Activated naive CD4-positive, alpha-beta T cell treated with anti-CD3 and anti-CD28 coated beads, Interleukin-2, amount 50 U/mL, for 72 hours (primary cell): ENCODE results near the gene CHRND. TPM values are rescaled to one million over a fixed set of nuclear protein-coding genes. Genes with fewer than 3 reads are reported as not detected.
A peak's percentile ranks its signal among the peaks of the same experiment; 100 is the strongest.
"Not testable (repeated sequence)": the region's sequence is repeated elsewhere in the genome, so short reads cannot be mapped to it uniquely, and the experiment has no call there.

ENCODE experiments used
- ATAC-seq, 2 donors: fragments of 150-1000 bp; cut with Tn5 transposase; 2 replicates each; pipeline ENCODE4 v1.10.0; 2021; ENCODE audit warnings: mild to moderate bottlenecking in 2 of 2, moderate library complexity in 2 of 2
- DNase-seq, 2 donors: peaks; one replicate each; pipeline ENCODE4 v3.0.0; 2021 to 2022; ENCODE audit warnings: low spot score in 2 of 2
- H3K27ac Mint-ChIP-seq, 2 donors: one replicate each; pipeline ENCODE4 v1.8.0; 2022; ENCODE audit warnings: mild to moderate bottlenecking in 2 of 2, mixed read lengths in 2 of 2
- H3K36me3 Mint-ChIP-seq, 2 donors: one replicate each; pipeline ENCODE4 v1.8.0; 2022; ENCODE audit warnings: mixed read lengths in 2 of 2
- H3K9me3 Mint-ChIP-seq, 2 donors: one replicate each; pipeline ENCODE4 v1.8.0; 2022; ENCODE audit warnings: mixed read lengths in 2 of 2
- total RNA-seq, 2 donors: library from RNA; stranded (reverse); gene quantifications; one replicate each; pipeline ENCODE4 v1.2.3, GENCODE V29; 2022

CHRND gene
- total RNA-seq, 2 donors from 2014 or later, result not detected

DNA sequence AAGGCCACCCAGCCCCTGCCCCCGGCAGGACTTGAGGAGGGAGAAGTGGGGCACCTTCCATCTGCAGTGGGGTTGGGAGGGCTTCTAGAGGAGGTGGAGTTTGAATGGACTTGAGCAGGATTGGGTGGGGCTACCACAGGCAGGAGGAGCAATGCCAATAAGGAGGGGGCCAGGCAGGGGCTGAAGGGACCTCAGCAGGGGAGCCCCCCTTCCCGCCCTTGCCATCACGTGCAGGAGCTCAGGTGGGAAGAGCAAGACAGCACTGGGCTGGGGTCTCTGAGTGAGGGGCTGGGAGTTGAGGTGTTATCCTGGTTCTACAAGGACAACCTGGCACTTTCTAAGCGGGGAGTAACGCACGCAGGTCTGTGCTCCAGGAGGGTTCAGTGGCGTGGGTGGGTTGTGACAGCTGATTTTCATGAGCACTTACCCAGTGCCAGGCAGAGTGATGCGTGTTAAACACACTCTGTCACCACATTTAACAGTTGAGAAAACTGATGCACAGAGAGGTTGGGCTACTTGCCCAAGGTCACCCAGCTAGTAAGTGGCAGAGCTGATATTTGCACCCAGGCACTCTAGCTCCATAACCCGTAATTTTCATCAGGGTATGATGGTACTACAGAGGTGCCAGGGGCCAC, 4.8 kb downstream of the CHRND start:
- no peak for DNase-seq
- Mint-ChIP-seq H3K27ac (no peak overlapping the region), H3K9me3 (no peaks in the 10 kb centered on the region), H3K36me3 (no peaks in the 10 kb centered on the region)
- ATAC-seq, result no peak

DNA sequence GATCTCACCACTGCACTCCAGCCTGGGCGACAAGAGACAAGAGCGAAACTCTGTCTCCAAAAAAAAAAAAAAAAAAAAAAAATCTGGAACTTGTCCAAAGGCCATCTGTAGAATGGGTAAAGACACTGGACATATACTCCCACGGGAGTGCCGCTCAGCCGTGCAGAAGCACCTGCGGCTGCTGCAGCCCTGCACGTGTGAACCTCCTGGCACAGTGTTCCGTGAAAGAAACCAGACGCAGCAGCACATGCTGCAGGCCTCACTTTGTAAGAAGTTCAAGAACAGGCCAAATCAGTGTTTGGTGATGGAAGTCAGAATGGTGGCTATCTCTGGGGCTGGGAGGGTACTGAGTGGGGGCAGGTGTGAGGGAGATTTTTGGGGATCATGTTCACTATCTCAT, 6.5 kb downstream of the CHRND start:
- ATAC-seq (no peak), DNase-seq (no peak)
- Mint-ChIP-seq H3K36me3 (no peaks in the 10 kb centered on the region), H3K27ac (no peak overlapping the region), H3K9me3 (no peaks in the 10 kb centered on the region)

DNA sequence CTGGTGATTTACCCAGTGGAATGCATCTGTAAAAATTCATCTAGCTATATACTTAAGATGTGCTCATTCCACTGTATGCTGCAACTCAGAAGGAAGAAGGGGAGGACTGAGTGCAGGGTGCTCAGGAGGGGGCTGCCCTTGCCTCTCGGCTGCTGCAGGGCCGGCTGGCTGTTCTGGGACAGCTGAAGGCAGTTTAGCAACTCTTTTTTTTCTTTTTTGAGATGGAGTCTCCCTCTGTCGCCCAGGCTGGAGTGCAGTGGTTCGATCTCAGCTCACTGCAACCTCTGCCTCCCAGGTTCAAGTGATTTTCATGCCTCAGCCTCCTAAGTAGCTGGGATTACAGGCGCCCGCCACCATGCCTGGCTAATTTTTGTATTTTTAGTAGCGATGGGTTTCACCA, 6.9 kb downstream of the CHRND start:
- not testable (repeated sequence) for ATAC-seq, H3K27ac Mint-ChIP-seq, H3K36me3 Mint-ChIP-seq, DNase-seq, H3K9me3 Mint-ChIP-seq

DNA sequence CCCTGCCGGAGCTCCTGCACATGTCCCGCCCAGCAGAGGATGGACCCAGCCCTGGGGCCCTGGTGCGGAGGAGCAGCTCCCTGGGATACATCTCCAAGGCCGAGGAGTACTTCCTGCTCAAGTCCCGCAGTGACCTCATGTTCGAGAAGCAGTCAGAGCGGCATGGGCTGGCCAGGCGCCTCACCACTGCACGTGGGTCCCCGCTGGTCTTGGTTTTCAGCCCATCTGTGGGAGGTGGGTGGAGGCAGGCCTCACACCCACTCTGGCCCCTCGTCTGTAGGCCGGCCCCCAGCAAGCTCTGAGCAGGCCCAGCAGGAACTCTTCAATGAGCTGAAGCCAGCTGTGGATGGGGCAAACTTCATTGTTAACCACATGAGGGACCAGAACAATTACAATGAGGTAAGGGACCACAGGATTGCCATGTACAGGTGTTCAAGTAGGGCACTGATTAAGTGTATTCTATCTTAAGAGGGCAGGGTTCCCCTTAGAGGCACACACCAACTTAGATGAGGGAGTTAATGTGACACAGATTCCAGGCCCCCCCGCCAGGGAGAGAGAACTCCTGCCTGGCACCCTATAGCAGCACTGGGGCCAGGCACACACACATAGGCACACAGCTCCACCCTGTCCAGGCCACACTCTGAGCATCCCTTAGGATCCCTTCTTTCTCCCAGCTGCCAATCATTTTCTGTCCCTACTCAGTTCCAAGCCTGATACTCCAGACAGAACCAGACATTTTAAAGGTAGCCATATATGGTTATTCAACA, 8.2 kb downstream of the CHRND start:
- H3K27ac Mint-ChIP-seq, result peak overlapping the region in 1 of 2 donors; percentile 55
- DNase-seq, result no peak
- H3K36me3 Mint-ChIP-seq, result no peaks in the 10 kb centered on the region
- H3K9me3 Mint-ChIP-seq, result no peaks in the 10 kb centered on the region
- ATAC-seq, result no peak

DNA sequence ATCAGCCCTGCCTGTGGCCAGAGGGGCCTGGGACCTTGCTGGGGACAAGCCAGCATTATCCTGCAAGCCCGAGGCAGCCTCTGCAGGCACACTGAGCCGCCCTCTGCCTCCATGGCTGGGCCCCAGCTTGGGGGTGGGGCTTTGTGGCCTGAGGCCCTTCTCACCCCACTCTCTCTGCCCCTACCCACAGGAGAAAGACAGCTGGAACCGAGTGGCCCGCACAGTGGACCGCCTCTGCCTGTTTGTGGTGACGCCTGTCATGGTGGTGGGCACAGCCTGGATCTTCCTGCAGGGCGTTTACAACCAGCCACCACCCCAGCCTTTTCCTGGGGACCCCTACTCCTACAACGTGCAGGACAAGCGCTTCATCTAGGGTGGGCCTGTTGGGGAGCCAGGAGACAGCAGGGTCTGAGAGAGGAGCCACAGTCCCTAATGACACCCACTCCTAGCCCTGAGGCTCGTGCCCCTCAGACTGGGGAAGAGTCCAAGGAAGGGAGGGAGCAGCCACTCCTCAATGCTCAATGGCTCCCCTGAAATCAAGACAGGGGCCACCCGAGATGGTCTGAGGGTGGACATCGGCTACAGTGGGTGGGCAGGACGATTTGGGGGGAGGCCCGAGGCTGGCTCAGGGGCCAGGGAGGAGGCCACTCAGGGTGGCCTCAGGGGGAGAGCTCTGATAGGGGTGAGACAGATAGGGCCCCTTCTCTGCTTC, 9.1 kb downstream of the CHRND start:
- ATAC-seq (no peak), DNase-seq (peak in 1 of 2 donors; percentile 52)
- no peak overlapping the region for H3K27ac Mint-ChIP-seq
- no peaks in the 10 kb centered on the region for H3K9me3 Mint-ChIP-seq
- H3K36me3 Mint-ChIP-seq, result no peaks in the 10 kb centered on the region

DNA sequence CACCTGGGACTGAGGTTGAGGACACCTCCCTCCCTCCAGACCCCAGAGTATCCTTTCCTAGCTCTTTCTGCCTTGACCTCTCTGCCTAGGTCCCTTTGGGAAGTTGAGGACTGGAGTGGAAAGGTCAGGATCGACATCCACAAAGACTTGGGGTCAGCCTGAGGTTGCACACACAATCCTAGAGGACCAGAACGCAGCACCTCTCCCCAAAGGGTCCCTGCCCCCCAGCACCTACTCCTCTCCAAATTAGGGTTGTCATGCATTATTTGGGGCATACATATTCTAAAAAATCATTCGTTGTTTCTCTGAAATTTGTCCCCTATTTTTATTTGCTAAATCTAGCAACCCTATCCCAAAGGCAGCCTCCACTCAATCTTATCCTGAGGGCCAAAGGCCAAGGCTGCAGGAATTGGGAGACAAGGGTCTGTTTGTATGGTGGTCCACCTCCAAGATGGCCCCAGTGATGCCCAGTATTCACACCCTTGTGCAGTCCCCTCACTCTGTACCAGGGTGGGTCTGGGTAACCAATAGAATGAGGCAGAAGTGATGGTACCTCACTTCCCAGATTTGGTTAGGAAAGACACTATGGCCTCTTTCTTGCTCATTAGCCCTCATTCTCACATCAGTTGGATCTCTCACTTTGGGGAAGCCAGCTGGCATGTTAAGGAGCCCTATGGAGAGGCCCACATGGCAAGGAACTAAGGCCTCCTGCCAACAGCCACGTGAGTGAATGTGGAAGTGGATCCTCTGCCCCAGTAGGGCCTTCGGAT, 10.0 kb downstream of the CHRND start:
- Mint-ChIP-seq H3K36me3 (no peaks in the 10 kb centered on the region), H3K9me3 (no peaks in the 10 kb centered on the region), H3K27ac (no peak overlapping the region)
- ATAC-seq (no peak), DNase-seq (peak in 1 of 2 donors; percentile 21)

DNA sequence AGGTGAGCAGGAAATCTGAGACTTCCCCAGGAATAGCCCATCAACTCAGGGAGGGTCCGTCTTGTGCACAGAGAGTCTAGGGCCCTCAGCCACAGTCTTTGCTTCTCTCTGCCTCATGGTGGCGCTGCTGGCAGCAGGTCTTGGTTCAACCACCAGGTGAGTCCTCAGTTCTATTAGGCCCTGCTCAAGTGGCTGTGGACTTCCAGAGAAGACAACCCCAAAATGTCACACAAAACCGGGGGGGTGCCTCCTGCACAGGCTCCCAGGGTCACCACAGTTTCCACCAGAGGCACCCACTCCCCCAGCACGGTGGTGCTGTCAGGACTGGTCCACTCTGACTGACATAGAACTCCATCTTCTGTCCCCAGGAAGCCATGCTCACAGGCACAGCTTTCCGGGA, 11.1 kb downstream of the CHRND start:
- Mint-ChIP-seq H3K9me3 (no peaks in the 10 kb centered on the region), H3K27ac (no peak overlapping the region), H3K36me3 (no peaks in the 10 kb centered on the region)
- ATAC-seq (peak in 1 of 2 donors; percentile 58), DNase-seq (peak in 1 of 2 donors; percentile 46)

DNA sequence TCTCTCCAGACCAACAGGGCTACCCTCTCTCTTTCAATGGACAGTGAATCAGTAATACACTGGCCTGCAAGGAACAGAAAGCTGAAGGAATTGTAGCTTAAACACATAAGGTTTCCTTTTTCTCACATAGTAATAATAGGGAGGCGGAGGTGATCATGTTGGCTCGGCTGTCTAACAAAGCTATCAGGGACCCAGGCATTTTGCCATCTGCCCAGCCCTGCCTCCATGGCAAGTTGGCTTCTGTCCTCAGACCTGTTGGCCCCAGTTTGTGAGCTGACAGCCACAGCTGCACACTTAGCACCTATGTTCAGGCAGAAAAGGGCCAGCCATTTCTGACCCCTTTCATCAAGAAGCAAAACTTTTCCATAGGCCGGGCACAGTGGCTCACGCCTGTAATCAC, 11.5 kb downstream of the CHRND start:
- no peaks in the 10 kb centered on the region for H3K9me3 Mint-ChIP-seq
- no peak for ATAC-seq
- no peak overlapping the region for H3K27ac Mint-ChIP-seq
- no peaks in the 10 kb centered on the region for H3K36me3 Mint-ChIP-seq
- DNase-seq, result peak in 1 of 2 donors; percentile 35

DNA sequence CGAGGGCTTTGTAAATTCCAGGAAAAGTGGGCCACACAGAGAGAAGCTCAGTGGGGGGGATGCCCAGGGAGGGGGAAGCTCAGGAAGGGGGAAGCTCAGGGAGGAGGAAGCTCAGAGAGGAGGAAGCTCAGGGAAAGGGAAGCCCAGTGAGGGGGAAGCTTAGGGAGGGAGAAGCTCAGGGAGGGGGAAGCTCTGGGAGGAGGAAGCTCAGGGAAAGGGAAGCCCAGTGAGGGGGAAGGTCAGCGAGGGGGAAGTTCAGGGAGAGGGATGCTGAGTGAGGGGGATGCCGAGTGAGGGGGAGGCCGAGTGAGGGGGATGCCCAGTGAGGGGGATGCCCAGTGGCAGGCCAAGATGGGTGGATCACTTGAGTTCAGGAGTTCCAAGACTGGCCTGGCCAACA, 12.7 kb downstream of the CHRND start:
- no peaks in the 10 kb centered on the region for H3K9me3 Mint-ChIP-seq

DNA sequence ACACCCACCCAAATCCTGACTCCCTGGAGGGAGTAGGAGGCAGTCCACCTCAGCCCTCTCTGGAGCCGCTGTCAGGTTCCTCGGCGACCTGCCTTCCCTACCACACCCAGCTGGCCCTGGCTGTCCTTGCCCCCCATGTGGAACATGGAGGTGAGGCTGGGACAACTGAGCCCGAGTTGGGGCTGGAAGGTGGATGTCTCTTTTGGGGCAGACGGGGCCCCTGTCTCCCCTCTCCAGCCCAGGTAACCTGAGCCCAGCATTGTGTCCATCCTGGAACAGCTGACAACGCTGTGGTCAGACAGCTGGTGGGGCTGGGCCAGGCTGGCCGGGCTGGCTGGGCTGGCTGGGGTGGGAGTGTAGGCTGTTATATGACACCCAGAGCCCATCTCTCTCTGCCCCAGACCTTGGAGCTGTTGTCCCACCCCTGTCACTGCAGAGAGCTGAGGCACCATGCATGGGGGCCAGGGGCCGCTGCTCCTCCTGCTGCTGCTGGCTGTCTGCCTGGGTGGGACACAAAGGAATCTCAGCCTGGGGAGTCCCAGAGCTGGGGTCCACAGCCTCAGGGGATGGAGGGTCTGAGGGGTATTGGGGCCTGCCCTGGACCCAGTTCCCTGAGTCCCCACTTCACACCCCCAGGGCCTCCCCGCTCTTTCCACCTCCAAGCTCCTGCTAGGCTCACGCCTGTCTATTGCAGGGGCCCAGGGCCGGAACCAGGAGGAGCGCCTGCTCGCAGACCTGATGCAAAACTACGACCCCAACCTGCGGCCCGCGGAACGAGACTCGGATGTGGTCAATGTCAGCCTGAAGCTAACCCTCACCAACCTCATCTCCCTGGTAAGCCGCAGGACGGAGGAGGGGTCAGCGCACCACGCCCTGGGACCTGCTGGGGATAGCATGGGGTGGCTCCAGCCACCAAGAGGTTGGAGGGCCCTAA, 13.6 kb downstream of the CHRND start, which contains the start of gene CHRNG:
TSS of gene CHRNG (plus strand) at position 395 of the 934 bp plus-strand sequence. CDS start at position 451, 56 bp downstream.
- H3K27ac Mint-ChIP-seq, result peak within 1 kb of the TSS in 1 of 2 donors; percentile 10

More for the DNA sequence above, 12.7 kb downstream of the CHRND start:
- H3K27ac Mint-ChIP-seq, result peak overlapping the region in 1 of 2 donors; percentile 10
- no peaks in the 10 kb centered on the region for H3K36me3 Mint-ChIP-seq
- ATAC-seq, result no peak
- DNase-seq, result peak in 1 of 2 donors; percentile 30

DNA sequence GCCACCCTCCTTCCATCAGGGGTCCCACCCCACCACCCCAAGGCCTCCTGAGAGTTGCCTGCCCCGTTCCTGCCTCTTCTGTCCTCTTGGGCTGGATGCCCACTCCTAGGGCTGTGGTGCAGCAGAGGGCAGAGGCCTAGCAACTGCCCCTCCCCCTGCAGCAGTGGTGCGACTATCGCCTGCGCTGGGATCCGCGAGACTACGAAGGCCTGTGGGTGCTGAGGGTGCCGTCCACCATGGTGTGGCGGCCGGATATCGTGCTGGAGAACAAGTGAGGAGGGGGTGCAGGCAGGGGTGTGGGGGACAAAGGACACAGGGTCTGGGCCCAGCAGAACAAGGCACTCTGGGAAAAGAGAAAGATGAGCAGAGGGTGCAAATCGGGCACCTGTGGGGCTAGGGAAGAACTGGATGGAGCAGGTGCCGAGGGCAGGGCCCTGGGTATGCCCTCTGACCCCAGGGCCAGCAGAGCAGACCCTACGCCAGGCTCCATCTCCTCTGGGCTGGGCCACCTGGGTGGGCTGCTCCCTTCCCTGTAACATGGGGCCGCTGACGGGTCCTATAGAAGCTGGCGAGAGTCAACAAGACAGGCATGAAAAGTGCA, 14.6 kb downstream of the CHRND start:
- Mint-ChIP-seq H3K27ac (no peak overlapping the region), H3K9me3 (no peaks in the 10 kb centered on the region), H3K36me3 (peaks cover 0 to 9% of the 10 kb centered on the region in 2 donors)
- no peak for ATAC-seq
- DNase-seq, result peak in 1 of 2 donors; percentile 30

More for the DNA sequence above, 13.6 kb downstream of the CHRND start, which contains the start of gene CHRNG:
- no peaks in the 10 kb centered on the region for H3K9me3 Mint-ChIP-seq
- ATAC-seq (no peak), DNase-seq (peak in 1 of 2 donors; percentile 46)
- peaks cover 0 to 4% of the 10 kb centered on the region in 2 donors for H3K36me3 Mint-ChIP-seq

DNA sequence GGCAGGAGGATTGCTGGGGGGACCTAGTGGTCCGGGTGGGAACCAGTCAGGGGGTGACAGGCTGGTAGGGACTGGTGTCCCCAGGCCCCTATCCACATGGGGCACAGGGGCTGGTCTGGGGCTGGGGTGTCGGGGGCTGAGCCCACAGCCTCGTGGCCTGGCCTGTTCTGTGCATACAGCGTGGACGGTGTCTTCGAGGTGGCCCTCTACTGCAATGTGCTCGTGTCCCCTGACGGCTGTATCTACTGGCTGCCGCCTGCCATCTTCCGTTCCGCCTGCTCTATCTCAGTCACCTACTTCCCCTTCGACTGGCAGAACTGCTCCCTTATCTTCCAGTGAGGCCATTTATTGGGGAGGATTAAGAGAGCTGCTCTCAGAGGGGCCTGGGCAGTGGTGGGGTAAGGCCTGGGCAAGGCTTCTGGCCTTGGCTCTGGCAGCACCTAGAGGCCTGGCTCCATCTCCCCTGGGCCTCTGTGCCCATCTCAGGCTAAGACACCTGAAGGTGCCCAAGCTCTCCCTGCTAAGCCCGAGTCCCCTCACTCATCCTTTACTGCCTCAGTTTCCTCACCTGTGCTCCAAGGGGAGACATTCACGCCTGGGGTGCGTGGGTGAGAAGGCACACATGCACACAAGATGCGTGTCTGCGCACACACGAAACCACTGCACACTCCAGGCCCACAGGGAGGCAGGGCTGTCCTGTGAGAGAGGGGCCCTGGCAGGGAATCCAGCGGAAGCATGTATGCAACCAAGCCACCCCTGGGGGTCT, 15.4 kb downstream of the CHRND start:
- ATAC-seq (no peak), DNase-seq (peak in 1 of 2 donors; percentile 52)
- Mint-ChIP-seq H3K9me3 (no peaks in the 10 kb centered on the region), H3K36me3 (peaks cover under 1 to 17% of the 10 kb centered on the region in 2 donors), H3K27ac (peak overlapping the region in 1 of 2 donors; percentile 36)

DNA sequence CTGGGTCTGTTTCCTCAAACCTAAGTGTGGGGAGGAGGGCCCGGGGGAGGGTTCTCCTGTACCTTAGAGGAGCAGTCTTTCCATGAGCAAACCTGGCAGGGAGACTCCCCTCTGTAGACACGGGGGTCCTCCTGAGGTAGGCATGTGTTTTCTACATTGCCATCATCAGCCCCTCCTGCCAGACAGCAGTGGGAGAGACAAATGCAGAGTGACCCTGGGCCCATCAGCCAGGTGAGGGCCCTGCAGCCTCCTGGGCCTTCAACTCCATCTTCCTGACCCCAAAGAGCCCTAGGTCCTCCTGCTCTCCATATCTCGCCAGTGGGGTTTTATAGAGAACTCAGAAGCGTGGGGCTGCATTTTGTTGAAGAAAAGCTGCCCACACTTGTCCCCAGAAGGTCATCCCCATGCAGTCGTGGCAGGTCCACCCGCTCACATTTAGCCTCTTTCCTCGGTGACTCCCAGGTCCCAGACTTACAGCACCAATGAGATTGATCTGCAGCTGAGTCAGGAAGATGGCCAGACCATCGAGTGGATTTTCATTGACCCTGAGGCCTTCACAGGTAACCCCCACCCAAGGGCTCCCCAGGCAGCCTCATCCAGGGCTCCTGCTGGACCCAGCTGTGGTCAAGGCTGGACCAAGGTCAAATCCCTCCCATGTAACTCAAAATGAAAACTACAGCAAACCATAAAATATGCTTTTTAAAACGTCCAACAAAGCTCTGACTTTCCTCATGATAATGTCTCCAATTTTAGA, 16.2 kb downstream of the CHRND start:
- no peak for ATAC-seq
- H3K36me3 Mint-ChIP-seq, result peaks cover 5 to 23% of the 10 kb centered on the region in 2 donors
- H3K9me3 Mint-ChIP-seq, result no peaks in the 10 kb centered on the region

More for the DNA sequence above, 16.2 kb downstream of the CHRND start:
- DNase-seq, result peak in 1 of 2 donors; percentile 31
- peak overlapping the region; percentile 36 to 55 for H3K27ac Mint-ChIP-seq
